Endothelial cell of umbilical vein (primary cell): ENCODE measurements around the gene SLC9B2.

Experiments used
- CTCF ChIP-seq, 2 donors: IDR thresholded peaks; 1 replicate in 1 of 2; 2 replicates in 1 of 2; pipeline ENCODE4 v1.5.1; 2011; ENCODE audit warnings: low read length in 2 of 2, mild to moderate bottlenecking in 2 of 2, moderate library complexity in 2 of 2, control low read depth in 1 of 2, inconsistent platforms in 1 of 2, low read depth in 1 of 2; ENCODE audit not compliant: insufficient read depth in 1 of 2; ENCODE audit errors: extremely low read depth in 1 of 2
- EZH2 ChIP-seq: IDR thresholded peaks from 2 replicates; pipeline ENCODE4 v1.6.1; 2012; ENCODE audit warnings: borderline replicate concordance, low read depth, mild to moderate bottlenecking, moderate library complexity, low read length, inconsistent platforms; ENCODE audit not compliant: severe bottlenecking
- FOS ChIP-seq: IDR thresholded peaks from 2 replicates; pipeline ENCODE4 v1.6.1; 2011; ENCODE audit warnings: mild to moderate bottlenecking, low read length, moderate library complexity, borderline replicate concordance; ENCODE audit not compliant: insufficient read depth
- JUN ChIP-seq: IDR thresholded peaks from 2 replicates; pipeline ENCODE4 v1.6.1; 2011; ENCODE audit warnings: borderline replicate concordance, low read depth; ENCODE audit not compliant: insufficient read length, insufficient read depth
- MAX ChIP-seq: IDR thresholded peaks from 2 replicates; pipeline ENCODE4 v1.6.1; 2011; ENCODE audit not compliant: insufficient read depth, insufficient read length
- MYC ChIP-seq: IDR thresholded peaks from one replicate; pipeline ENCODE4 v1.6.1; 2011; ENCODE audit warnings: mild to moderate bottlenecking, low read depth, low read length
- POLR2A ChIP-seq: IDR thresholded peaks from 2 replicates; pipeline ENCODE4 v1.6.1; 2012; ENCODE audit warnings: low read depth, mild to moderate bottlenecking, control low read depth, low read length
- POLR2AphosphoS5 ChIP-seq: IDR thresholded peaks from 2 replicates; pipeline ENCODE4 v1.6.1; 2012; ENCODE audit warnings: low read depth, mild to moderate bottlenecking, control low read depth, low read length, moderate library complexity; ENCODE audit not compliant: insufficient read depth

- TF ChIP-seq CTCF (IDR thresholded peaks at IDR 0.05; ENCODE audit: extremely low read depth in 1 of 2, insufficient read depth in 1 of 2, low read depth in 1 of 2, low read length in 2 of 2): no peak
- no peak for TF ChIP-seq POLR2AphosphoS5
- TF ChIP-seq MAX: no peak
- no peak for TF ChIP-seq FOS
- no peak for TF ChIP-seq POLR2A
- TF ChIP-seq JUN: no peak
- no peak for TF ChIP-seq EZH2
- no peak for TF ChIP-seq MYC
Measured at GRCh38 chr4:103021120-103021519, 55.4 kb downstream of the SLC9B2 start.
